Measurements from ENCODE around the gene SNUPN.
"Not testable (repeated sequence)": the region's sequence is repeated elsewhere in the genome, so short reads cannot be mapped to it uniquely, and the experiment has no call there.

DNA sequence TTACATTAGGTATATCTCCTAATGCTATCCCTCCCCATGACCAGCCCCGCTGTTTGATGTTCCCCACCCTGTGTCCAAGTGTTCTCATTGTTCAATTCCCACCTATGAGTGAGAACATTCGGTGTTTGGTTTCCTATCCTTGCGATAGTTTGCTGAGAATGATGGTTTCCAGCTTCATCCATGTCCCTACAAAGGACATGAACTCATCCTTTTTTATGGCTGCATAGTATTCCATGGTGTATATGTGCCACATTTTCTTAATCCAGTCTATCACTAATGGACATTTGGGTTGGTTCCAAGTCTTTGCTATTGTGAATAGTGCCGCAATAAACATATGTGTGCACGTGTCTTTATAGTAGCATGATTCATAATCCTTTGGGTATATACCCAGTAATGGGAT is 39.1 kb downstream of the SNUPN start:
- not testable (repeated sequence) for TF ChIP-seq CTCF, POLR2A (IDR thresholded peaks at IDR 0.05)
